IPS DF 4.7 (cell line): ENCODE data around the gene MIPOL1.

Experiments
- DNase-seq: peaks from one replicate; pipeline ENCODE4 v3.0.0-alpha.2; 2013; ENCODE audit warnings: low spot score; ENCODE audit errors: extremely low read depth

The MIPOL1 gene

DNA sequence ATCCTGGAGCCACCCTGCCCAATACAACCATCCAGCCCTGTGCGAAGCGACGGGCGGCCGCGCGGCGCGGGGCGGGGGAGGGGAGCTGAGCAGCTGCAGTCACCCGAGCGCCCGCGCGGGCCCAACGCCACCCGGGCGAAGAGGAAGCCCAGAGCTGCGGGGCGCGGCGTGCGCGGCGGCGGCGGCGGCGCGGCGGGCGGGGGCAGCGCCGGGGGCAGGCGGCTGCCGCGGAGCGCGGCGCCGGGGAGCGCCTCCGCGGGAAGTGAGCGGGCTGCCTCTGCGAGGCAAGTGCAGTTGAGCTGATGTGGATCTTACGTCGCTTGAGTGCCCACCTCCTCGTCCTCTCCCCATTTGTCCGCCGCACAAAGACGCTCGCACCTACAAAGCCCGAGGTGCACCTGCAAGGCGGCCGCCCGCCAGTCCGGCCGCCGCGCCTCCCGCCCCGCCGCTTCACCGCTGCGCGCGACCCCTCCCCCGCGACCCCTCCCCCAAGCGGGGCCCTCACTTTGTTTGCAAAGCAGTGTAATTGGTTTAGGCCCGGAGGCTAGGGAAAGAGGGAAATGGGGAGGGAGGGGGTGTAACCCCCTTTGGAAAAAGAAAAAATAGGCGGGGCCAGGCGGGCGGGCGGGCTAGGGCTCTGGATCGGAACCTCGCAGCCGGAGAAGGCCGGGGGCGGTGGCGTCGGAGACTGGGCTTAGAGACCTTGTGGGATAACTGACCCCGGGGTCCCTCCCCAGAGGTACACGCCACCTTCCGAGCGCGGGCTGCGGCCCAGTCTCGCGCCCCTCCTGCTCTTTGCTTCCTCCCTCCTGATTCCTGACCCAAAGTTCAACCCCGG lies 397.5 kb downstream of the MIPOL1 start, which contains the start of the genes FOXA1 and TTC6:
TSS of gene FOXA1 (minus strand) at position 279 of the 838 bp plus-strand sequence. CDS start at position 2, 277 bp downstream.
TSS of gene TTC6 (plus strand) at position 659 of the 838 bp plus-strand sequence. CDS start 26,436 bp downstream, outside the sequence.
- DNase-seq = no peak

DNA sequence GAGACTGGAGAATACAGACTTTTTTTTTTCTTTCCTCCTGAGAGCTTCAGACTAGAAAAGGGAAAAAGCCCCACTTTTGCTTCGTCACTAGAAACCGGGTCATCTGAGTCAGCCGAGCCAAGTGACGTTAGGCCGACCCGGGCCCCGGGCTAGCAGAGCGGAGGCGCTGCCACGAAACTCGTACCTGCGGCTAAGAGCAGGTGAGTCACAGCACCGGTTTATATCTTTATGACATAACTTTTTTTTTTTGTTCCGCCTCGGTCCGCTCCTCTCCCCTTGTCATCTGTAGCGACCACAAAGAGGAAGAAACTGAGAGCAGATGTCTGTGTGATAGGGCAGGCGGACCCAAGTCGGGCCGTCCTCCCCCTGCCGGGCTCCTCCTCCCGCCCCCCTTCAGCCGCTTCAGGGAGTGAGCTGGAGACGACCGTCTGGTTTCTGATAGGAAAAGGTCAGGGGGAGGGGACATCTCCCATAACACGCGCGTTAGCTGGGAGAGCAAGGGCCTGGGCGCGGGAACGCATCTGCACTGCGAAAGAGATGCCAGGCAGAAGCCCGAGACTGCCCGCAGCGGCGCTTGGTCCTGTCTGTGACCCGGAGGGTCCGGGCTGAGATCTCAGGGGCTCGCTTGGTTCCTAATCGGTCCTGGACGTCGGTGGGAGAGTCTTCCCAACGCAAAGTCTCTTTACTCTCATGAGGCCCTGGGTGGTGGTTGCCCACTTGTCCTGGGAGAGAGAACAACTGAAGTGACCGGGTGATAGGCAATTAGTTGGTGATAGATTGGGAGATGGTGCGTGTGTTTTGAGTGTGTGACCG lies 398.3 kb downstream of the MIPOL1 start:
- no peak for DNase-seq

DNA sequence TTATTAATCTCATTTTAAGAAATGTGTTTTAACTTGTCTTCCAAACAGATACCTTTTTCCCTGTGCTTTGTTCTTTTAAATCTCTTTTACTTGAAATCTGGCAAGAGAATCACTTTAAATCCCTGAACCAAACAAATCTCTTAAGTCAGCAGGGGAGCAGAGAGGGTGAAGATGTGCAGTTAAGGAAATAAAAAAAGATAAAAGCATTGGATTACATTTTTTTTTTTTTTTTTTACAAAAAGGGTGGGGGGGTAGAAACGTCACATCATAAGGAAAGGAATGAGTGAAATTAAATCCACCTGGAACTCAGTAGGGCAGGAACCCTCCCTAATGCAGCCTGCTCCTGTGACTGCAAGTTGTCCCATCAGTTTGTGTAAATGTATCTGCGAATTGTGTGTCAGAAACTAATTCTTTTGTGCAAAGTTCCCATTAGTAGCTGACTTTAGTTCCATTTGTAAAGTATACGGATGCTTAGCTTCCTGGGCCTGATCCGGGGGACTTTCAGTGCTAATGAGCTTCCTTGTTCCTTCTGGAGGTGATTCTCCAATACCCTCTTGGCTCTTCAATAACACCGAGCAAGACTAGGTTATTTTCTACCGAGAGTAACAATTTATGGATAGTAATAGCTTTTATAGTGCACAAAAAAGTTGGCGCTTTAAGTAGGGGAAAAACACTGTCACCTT lies 399.2 kb downstream of the MIPOL1 start:
- DNase-seq = no peak

DNA sequence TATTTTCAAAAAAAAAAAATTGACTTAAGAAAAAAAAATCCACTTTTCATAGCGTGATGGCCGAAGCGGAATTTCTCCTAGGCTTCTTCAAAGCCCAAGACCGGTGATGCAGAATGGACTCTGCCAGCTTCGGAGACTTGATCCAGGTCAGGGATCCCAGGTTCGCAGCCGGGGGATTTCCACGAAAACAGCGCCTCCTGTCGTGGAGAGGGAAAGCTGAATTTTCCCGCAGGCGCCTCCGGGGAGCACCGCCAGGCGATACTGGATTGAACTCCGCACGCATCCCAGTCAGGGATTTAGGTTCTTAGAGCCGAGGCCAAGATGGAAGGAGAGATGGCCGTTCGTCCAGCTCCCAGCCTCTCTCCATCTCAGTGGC lies 399.8 kb downstream of the MIPOL1 start:
- no peak for DNase-seq

DNA sequence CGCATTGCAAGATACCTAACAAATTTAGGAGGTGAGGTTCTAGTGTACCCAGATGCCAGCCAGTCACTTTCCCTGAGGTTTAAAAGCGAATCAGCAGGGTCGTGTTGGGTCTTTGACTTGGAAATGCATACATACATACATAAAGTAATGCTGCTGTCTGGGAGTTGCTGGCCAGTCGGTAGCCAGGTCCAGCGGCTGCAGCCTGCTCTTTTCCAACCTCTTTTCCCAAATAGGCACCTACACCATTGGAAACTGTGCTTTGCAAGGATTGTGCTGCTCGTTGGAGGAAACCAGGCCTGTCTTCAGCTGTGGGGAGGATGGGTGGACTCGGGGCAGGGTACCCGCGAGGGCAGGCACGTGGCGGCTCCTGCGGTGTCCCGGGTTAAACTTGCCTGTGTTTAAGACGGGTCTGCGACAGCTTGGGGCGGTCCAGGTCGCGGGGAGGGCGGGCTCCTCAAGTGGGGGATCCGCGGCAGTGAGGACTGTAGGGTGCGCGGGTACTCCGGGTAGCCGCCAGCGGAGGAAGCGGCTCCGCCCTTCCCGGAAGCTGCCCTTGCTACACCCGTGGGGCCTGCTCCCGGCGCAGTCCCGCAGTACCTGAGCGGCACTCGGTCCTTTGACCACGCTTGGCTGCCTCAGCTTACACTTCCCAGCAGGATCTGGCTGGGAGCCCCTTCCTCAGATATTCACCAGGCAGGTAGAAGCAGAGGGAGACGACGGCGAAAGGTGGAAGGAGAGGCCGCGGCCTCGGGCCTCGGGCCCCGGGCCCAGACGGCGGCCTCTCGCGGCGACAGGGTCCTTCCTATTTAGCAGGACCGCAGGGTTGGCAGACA lies 400.4 kb downstream of the MIPOL1 start:
- no peak for DNase-seq

DNA sequence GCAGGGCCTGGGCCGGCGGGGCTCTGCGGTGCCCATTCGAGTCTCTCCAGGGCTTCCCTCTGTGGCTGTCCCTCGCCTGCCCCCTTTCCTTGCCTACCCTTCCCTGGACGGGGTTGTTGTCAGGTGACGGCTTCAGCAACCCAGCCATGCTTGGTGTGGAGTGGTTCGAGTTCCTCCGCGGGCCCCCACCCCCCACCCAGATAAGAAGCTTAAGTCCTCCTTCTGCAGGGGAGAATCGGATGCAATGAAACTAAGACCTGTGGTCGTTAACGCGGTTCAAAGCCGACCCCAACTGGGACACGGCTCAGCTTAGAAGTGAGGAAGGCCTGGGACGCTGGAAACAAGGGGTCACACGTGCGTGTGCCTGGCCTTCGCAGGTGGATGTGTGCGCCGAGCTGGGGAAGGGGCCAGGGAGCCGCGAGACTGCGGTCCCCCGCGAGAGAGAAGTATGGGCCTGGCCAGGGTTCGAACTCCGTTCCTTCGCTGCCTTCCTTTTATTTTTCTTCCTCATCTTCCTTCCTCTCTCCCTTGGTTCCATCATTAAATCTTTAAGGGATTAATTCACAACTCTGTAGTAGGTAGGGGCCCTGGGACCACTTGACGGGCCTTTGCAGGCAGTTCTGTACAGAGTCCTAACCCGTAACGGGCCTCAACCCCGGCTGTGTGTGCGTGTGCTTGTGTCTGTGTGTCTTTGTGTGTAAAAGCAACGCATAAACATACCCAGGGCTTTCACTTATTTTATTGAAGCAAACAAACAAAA lies 401.2 kb downstream of the MIPOL1 start:
- no peak for DNase-seq

DNA sequence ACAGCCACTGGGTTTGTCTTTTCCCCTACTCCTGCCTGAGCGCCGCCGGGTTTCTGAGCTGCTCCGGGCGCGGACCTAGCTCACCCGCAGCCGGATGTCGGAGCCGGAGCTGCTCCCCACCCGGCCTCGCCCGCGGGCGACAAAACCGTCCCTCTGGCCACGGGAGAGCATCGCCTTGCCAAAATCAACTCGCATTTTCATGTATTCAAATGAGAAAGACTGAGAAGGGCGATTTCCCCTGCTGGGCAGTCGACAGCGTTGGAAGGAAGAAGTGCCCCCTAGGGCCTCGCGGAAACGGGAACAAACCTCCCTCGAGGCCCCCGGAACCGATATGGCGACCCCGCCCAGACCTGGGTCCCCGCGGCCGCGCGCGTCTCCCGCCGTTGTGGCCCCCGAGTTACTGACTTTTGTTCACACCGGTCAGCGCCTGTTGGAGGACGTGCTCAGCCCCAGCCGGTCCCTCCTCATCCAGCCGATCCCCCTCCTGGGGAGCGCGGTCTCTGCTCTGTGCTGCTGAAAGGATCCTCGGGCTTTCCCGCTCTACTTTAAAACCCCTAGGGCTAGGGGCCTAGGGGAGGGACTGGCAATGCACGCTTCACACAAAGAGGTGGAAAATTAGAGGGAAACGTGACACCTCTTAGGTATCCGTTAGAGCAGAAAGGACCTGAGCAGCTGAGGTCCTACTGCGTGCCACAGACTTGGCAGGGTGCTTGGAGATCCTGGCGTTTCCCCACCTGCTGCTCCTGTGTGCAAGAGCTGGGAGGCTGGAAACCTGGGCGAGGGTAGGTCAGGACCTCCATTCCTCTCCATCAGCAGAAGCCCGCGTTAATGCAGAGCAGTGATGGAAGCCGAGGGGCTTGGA lies 402.0 kb downstream of the MIPOL1 start:
- DNase-seq = no peak

DNA sequence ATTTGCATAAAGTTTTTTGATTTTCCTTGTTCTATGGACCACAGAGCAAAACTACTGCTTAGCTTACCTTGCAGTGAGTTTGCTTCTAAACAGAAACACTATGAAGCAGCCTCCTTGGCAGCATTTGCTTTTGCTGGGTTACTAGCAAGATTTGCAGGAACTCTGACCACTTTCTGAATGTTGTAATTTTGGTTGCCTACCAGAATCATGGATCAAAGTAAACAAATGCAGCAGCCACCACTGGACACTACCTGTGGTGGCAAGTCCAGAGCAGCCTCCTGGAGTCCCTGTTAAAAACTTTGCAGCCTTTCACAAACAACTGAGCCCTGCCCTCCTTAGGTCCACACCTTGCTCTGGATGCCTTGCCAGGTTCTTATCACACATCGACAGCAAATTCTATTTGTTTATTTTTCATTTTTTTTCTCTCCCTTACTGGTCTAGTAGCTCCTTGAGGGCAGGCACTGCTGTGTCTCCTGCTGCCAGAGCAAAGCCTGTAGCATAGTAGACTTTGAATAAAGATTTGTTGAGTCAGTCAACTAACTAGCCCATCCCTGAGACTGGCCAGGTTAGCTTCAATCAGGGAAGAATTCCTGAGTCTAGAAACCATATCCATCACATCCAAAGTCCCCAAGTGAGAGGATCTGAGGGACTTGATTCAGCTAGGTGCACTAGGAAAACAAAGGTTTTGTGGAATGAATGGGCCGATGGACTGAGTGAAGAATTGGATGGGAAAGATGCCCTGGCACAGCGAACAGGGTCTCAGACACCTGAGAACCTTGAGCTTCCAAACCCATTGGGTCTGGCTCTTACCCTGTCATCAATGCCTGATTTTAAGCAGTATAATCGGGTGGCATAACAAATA lies 403.4 kb downstream of the MIPOL1 start:
- DNase-seq = no peak

DNA sequence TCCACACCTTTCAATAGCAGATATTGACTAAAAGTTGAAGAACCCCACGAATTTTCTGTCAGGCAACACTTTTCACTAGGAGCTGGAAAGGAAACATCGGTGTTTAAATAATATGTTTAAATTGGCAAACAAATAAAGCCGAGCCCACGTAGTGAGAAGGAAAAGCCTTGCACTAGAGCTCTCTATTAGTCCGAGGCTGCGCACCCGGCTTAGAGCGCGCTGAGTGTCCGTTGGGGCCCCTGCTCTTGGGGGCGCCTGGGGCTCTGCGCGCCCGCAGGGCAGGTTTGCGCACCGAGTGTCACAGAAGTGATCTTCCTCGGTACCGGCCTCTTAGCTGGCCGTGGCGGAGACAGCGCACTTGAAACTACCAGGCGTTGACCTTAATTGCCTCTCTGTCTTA lies 404.1 kb downstream of the MIPOL1 start:
- DNase-seq = no peak
